Gastroesophageal sphincter (tissue), 3 donors: ENCODE data around the gene FOXB2.

Source experiments
- EP300 ChIP-seq: sonication (generic); formaldehyde crosslinking; IDR thresholded peaks from one replicate; pipeline ENCODE4 v1.6.1; 2017; ENCODE audit warnings: antibody characterized with exemption, mild to moderate bottlenecking
- POLR2A ChIP-seq, 2 donors: fragments of 450-650 bp; IDR thresholded peaks; one replicate each; pipeline ENCODE4 v1.6.1; 2017; ENCODE audit warnings: antibody characterized with exemption in 2 of 2, mild to moderate bottlenecking in 2 of 2, moderate library complexity in 1 of 2
- TF ChIP-seq, protein P1 (sequence below), 4 experiments: fragments of 200-600 bp in 2 of 4; fragments of 450-650 bp in 2 of 4; sonication (generic) in 1 of 4; IDR thresholded peaks; one replicate each; pipeline ENCODE4 v1.5.1; 2017 to 2019; ENCODE audit warnings: antibody characterized with exemption in 4 of 4, mild to moderate bottlenecking in 2 of 4, moderate library complexity in 2 of 4

DNA sequence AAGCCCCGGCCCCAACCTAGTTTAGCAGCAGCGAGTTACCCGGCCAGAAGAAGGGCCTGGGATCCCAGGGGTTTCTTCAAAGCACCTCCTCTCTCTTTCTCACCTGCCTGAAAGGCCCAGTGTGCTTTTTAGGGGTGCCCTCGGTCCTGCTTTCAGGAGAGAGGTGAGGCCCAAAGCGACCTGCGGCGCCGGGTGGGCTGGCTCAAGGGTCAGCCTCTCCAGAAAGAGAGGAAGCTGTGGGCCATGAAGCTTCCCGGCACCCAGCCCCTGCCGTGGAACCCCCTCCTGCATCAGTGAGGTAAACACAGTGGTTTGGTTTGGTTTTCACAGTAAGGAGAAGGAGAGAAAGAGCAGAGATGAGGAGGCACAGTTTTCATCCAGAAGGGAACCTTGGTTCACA is 4.3 kb downstream of the FOXB2 start:
- TF ChIP-seq, protein P1, sequence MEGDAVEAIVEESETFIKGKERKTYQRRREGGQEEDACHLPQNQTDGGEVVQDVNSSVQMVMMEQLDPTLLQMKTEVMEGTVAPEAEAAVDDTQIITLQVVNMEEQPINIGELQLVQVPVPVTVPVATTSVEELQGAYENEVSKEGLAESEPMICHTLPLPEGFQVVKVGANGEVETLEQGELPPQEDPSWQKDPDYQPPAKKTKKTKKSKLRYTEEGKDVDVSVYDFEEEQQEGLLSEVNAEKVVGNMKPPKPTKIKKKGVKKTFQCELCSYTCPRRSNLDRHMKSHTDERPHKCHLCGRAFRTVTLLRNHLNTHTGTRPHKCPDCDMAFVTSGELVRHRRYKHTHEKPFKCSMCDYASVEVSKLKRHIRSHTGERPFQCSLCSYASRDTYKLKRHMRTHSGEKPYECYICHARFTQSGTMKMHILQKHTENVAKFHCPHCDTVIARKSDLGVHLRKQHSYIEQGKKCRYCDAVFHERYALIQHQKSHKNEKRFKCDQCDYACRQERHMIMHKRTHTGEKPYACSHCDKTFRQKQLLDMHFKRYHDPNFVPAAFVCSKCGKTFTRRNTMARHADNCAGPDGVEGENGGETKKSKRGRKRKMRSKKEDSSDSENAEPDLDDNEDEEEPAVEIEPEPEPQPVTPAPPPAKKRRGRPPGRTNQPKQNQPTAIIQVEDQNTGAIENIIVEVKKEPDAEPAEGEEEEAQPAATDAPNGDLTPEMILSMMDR (IDR thresholded peaks at IDR 0.05) = no peak
- TF ChIP-seq EP300 (no peak), POLR2A (IDR thresholded peaks at IDR 0.05) (no peak)
